GM18499 (cell line): ENCODE data around the gene HNRNPA3.
"Not testable (repeated sequence)": the region's sequence is repeated elsewhere in the genome, so short reads cannot be mapped to it uniquely, and the experiment has no call there.

ENCODE experiments used
- ATAC-seq: cut with Tn5 transposase; IDR thresholded peaks from one replicate; pipeline ENCODE4 v1.9.1; 2021; ENCODE audit warnings: moderate number of reproducible peaks; ENCODE audit not compliant: insufficient read depth, unreplicated experiment

The HNRNPA3 gene

DNA sequence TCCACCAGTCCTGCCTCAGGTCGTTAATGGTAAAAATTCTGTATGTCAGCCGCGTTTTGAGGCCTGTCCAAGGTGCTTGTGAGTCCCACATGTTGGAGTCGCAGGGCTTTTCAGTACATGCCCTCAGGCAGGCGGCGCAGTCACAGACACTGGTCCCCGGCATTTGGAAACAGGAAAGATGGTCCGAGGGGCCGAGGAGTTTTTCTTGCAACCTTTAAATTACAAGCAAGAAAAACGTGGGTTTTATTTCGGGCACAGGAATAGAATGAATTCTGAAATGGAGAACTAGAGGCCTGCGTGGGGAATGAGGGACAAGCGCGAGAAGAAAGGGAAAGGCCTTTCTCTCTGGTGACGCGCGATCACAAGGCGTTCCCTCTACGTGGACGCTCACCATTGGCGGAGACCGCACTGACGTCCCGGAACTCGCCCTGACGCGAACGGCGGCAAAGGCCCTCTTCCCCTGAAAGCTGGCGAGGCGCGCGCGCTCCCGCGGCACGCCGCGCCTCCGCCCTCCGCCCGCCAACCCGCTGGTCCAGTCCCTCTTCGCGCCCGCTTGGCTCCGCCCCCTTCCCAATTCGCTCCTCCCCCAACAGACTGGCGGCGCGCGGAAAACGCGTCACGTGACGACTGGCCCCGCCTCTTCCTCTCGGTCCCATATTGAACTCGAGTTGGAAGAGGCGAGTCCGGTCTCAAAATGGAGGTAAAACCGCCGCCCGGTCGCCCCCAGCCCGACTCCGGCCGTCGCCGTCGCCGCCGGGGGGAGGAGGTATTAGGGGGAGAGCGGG is at the start of gene HNRNPA3:
Gene HNRNPA3 (plus strand): TSS at position 689 of the 785 bp plus-strand sequence. CDS start 6 bp downstream, at position 695.
- ATAC-seq: peak; percentile 80

DNA sequence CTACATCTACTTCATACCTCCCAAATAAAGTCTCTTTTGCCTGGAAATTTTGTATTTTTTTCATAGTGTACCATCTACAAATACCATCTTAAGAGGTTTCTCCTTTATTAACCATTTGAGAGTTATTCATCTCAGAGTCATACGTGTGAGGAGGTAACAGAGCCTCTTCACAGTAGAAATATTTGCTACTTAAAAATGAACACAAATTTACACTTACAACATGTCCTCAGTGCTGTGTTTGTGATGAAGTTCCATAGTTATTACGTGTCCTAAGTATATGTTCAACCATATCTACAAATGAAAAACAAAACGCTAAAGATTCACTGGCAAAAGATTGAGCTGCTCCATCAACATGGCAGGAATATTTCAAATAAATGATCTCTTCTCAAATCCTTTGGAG is 48.5 kb upstream of the HNRNPA3 start:
- no peak for ATAC-seq

DNA sequence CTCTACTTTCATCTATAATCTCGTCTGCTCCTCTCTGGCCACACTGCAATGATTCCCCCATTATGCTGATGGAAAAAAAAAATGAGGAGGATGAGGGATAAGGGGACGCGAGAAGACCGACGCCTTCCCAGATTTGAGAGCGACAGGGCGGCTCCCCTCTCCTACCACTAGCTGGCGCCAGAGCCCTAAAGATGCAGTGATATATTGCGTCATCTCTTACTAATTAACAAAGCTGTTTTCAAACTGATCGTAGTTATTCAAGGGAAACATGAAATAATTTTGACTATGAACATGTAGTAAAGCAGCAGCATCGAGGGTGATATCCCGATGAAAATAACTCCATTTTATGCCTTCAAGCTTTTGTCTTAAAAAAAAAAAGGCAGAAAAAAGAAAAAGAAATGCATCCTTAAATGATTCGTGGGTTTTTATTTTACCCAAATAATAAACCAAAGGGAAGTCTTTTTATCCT is 48.0 kb upstream of the HNRNPA3 start:
- ATAC-seq: no peak

DNA sequence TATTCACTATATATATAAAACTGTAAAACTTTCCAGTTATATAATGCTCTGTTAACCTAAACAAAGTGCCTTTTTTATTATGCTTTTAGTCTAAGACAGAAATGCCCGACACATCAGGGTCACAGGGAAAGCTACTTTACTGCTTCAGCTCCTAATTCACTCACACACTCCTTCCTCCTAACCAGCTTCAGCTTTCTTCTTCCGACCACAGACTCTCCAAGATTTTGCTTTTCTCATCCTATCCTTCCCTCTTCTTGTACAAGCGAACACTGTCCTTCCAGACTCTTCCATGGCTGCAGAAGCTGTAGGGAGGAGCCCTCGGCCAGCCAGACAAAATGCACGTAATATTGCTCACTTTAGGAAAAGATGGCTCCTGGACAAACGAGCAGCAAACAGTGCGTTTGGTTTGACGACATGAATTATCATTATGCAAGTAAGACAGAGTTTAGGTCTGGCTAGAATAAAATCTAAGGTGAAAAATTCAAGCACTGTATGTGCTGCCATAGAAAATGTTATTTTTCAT is 47.5 kb upstream of the HNRNPA3 start:
- no peak for ATAC-seq

DNA sequence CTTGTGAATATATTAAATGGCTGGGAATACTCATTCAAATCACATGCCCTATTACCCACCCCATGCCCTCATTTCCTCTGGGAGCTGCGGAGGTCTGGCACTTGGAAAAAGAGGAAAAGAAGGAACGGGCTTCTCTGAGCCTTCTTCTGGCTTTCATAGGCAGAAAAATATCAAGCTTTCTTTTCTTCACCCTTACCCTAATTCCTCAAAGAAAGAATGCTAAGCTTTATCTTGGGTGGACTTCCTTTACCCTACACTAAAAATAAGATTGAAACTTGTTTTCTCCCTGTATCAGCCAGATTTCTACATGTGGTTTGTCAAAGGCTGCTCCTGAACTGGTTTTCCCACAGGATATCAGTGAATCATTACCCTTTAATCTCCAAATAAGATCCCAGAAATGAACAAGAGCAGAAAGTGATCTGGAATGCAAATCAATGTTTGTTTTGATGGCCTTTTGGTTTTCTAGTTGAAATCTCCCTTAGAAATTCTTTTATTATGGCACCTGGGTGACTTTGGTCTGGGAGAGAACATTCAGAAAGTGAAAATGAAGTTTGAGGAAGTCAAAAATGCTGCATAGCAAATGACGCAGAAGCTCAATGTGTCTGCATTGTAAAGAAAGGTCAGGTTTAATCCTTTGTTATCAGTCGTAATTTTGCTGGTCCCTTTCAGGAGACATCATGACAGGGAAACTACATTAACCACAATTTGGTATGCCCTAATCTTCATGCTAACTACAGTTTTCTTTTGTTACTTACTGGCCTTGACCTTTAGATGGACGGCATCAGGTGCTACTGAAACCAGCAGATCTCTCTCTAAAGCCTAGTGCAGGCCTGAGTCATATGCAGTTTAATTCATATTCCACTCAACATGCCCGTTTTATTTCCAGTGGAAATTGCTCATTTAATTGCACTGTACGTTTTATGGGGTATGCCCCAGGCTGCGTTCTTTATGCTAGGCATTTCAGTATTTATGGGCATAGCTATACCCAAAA is 46.6 kb upstream of the HNRNPA3 start:
- peak; percentile 36 for ATAC-seq

DNA sequence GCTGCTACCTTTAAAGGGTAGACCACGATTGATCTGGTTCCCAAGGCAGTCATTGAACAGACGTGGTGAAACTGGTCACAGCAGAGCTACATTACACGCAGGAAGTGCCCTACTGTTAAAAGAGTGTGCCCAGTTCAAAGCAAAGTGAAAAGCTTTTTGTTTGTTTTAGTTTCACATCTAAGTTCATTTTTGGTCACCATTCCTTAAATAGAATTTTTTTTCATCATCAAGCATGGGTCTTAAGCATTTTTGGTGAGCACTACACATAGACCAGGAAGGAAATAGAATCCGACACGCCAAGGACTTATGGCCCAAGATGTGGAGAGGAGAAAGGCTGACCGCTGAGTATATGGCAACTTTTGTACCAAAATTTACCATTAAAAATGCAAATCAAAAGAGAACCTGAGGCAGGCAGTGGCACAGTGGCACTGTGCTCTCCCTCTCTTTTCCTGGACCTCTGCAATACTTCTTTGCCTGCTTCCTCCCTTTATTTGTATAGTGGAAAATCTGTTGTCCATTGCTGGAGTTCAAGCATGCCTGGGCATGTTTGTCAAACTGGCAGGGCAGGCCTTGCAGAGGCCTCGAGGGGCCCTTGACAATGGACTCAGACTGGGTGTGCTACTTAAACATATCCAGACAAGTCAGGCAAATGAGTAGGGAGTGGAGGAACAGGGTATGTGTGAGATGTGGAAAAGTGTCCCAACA is 42.6 kb upstream of the HNRNPA3 start:
- peak; percentile 51 for ATAC-seq

DNA sequence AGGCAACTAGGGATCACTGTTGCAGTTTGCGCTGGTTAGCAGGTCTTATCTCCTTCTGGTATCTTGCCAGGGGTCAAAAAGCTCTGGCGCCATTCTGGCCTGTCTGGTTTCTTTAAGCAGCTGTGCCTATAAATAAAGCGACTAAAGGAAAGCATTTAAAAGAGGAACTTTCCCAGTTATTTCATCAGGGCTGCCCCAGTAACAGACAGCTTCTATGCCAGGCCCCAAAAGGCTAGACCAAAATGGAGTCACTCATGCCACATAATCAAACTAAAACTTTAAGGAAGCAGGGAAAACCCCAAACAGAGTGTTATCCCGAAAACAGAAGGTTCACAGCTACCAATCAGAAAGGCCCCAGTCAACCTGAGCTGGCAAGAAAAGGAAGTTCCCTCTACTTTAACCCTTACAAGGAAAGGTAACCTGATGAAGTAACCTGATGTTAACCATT is 41.2 kb upstream of the HNRNPA3 start:
- ATAC-seq: no peak

DNA sequence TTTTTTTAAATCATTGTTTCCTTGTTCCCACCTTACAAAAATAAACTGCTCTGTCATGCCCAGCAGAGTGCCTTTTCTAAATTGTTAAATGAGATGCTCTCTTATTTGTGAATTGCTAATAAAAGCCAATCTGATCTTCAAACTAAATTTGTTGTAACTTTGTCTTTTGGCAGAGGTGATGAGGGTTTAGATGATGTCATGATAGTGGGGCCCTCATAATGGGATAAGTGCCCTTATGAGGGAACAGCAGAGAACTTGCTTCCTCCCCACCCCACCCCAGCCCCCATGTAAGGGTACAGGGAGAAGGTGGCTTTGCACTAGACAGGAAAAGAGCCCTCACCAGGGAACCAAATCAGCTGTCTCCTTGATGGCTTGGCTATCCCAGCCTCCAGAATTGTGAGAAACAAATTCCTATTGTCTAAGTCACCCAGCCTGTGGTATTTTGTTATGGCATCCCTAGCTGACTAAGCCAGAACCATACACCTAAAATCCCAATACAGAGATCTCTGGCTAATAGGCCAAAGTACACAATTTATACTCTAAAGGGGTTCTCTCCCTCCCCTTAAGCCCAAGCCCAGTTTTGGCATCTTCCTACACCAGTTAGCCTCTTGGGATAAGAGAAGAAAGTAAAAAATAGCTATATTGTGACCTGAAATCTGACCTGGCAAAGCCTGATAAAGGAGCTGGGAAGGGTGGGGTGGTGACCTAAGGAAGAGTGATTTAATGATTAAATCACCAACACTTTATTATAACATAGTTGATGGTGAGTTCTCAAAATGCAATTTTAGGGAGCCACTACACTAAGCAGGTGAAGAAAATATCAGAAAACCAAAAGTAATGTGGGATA is 40.3 kb upstream of the HNRNPA3 start:
- no peak for ATAC-seq

DNA sequence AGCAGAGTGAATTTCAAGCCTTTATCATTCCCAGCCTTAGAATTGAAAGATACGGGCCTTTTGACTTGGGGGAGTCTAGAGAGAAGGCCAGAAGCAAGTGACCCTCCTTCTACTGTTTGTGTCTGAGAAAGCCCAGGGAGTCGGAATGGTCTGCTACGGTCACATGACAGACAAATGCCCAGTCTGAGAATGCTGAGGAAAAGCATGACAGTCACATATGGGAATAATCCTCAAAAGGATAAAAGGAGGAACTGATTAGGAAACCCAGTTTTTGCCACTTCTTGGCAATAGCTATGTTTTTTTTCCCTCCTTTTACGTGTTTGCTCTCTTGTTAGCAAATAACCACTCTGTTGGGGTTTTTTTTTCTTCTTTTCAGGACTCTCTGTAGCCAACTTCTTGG is 38.1 kb upstream of the HNRNPA3 start:
- no peak for ATAC-seq

DNA sequence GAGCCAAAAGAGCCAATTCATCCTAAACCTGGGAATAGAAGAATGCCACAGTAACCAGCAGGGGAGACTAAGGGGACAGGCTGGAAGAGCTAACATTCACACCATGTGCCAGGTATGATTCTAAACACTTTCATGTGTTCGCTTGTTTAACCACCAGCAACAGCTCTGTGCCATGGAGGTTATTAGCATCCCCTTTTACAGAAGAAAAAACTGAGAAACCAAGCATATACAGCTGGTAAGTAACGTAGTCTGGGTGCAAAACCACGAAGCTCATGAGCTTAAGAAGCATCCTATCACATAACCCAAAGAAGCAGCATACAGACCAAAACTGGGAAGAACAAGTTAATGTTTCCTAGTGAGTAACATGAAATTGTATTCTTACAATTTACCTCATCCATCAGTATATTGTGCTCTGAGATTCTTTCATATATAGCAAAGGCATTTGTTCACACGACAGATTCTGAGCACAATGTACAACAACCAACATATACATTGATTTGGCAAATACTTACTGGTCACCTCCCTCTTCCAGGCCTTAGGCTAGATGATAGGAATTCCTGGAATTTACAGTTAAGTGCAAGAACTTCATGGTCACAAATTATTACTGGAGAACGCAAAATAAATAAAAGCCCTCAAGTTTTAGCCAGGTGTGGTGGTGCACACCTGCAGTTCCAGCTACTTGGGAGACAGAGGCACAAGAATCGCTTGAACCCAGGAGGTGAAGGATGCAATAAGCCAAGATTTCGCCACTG is 36.5 kb upstream of the HNRNPA3 start:
- ATAC-seq: no peak

DNA sequence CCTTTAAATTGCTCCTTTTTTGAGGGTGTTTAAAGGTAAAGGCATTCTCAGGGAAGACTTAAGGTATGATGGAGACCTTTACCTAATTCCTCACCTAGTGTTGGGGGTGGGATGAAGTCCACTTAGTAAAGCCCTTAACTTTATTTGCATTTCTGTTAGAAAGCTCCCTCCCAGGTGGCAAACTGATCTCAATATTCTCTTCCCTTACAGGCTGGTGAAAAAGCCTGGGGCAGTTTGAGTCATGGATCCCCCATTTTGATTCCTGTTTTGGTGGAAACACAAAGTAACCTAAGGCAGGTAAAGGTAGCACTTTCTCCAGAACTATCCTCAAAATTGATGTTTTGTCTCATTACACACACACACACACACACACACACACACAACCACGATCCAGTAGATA is 33.8 kb upstream of the HNRNPA3 start:
- ATAC-seq: no peak

DNA sequence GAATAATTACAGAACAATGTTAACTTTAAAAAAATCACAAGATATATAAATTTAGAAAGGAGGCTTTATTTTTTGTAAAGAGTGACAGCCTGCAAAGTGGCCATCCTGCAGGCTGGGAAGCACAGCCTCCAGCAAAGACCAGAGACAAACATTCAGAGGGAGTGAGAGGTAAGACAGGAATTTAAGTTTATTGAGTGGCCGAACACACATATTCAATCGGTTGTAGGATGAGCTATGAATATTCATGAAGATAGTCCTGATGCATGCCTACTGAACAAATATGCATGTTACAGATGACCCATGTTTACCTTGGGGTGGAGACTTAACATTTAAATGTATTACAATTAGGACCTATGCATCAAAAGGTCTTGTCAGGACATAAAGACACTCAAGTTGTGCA is 33.4 kb upstream of the HNRNPA3 start:
- ATAC-seq: no peak

DNA sequence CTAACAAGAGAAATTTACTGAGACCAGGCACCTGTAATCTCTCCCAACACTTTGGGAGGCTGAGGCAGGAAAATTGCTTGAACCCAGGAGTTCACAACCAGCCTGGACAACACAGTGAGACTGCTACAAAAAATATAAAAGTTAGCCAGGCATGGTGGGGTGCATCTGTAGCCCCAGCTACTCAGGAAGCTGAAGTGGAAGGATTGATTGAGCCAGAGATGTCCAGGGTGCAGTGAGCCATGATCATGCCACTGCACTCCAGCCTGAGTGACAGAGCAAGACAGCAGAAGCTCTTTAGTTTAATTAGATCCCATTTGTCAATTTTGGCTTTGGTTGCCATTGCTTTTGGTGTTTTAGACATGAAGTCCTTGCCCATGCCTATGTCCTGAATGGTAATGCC is 32.9 kb upstream of the HNRNPA3 start:
- ATAC-seq: not testable (repeated sequence)

DNA sequence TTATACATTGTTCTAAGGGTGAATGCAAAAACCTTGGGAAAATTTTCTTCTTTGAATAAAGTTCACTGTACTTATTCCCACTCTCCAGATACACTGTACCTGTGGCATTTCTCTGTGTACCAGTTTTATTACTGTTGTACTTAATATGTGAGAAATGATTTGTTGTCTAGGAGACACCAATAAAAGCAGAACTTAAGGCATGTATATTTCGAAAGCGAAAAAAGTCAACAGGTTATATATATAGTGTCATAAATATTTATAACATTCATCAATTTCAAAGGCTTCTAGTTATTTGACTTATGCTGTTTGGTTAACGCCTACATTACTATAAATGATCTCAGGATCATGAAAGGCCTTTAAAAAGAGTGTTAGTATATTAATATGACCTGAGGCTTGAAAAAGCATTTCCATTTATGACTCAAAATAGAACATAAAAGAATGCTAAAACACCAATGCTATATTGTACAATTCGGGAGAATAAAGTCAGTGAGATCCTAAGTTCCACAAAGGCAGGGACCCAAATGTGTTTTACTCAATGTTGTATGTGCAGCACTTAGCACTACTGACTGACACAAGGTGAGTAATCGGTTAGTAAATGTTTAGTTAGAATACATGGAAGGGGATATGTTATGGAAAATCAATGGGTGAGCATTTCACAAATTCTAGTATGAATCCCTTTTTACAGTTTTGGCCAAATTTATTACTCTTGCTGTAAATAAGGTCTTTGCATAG is 32.2 kb upstream of the HNRNPA3 start:
- no peak for ATAC-seq

DNA sequence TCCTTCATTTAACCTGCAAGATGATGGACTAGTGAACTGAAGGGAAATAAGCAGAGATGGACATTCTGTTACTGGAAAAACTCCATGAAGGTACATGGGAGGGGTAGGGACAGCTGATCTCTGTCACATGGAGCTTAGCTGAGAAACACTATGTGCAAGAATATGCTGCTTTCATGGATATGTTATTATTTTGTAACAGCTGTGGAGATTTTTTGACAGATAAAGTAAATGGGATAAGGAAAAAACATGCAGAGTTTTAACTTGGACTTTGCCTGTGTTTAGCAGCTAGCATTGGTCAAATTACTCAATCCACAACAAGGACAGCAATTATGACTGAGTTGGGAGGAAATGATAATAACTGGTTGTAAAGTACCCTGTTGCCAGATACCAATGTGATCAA is 28.7 kb upstream of the HNRNPA3 start:
- ATAC-seq: no peak

DNA sequence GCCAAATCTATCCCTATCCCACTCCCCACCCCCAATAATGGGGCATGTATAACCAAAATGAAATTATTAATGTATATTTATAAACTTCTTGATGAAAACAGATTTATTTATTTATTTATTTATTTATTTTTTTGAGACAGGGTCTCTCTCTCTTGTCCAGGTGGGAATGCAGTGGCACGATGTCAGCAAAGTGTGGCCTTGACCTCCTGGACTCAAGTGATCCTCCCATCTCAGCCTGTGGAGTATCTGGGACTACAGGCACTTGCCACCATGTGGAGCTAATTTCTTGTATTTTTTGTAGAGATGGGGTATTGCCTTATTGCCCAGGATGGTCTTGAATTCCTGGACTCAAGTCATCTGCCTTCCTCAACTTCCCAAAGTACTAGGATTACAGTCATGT is 28.0 kb upstream of the HNRNPA3 start:
- ATAC-seq: no peak

DNA sequence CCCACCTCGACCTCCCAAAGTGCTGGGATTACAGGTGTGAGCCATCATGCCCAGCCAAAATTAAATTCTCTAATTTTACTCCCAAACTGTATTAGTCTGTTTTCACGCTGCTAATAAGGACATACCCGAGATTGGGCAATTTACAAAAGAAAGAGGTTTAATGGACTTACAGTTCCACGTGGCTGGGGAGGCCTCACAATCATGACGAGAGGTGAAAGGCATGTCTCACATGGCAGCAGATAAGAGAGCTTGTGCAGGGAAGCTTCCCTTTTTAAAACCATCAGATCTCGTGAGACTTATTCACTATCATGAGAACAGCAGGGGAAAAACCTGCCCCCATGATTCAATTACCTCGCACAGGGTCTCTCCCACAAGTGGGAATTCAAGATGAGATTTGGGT is 26.6 kb upstream of the HNRNPA3 start:
- ATAC-seq: not testable (repeated sequence)
